OCI-LY1 (cell line): Measurements from ENCODE around the gene NAT8.
"Not testable (repeated sequence)": the region's sequence is repeated elsewhere in the genome, so short reads cannot be mapped to it uniquely, and the experiment has no call there.

Source experiments
- H2AFZ ChIP-seq: fragments of 200-600 bp; sonication (generic), shearing (Covaris generic); 2 replicates; pipeline ENCODE4 v1.6.0; 2014; ENCODE audit warnings: antibody characterized with exemption, mild to moderate bottlenecking, low read length
- H3F3A ChIP-seq: fragments of 200-600 bp; sonication (generic), shearing (Covaris generic); 2 replicates; pipeline ENCODE4 v1.6.0; 2014; ENCODE audit warnings: mild to moderate bottlenecking, antibody characterized with exemption, low read length, moderate library complexity; ENCODE audit not compliant: insufficient read depth
- H3K27ac ChIP-seq: fragments of 200-600 bp; sonication (generic); 2 replicates; pipeline ENCODE4 v1.5.1; 2014; ENCODE audit warnings: low read length, mixed run types, mild to moderate bottlenecking, low read depth; ENCODE audit not compliant: poor library complexity, severe bottlenecking
- H3K27me3 ChIP-seq: fragments of 200-600 bp; sonication (generic); 2 replicates; pipeline ENCODE4 v1.6.0; 2014; ENCODE audit warnings: antibody characterized with exemption, mild to moderate bottlenecking, low read length, moderate library complexity; ENCODE audit not compliant: insufficient read depth
- H3K36me3 ChIP-seq: fragments of 200-600 bp; sonication (generic); 2 replicates; pipeline ENCODE4 v1.6.1; 2014; ENCODE audit warnings: mild to moderate bottlenecking, antibody characterized with exemption, low read length, moderate library complexity, mixed read lengths; ENCODE audit not compliant: insufficient read depth
- H3K4me1 ChIP-seq: fragments of 200-600 bp; sonication (generic); 2 replicates; pipeline ENCODE4 v1.5.1; 2014; ENCODE audit warnings: mild to moderate bottlenecking, low read length, moderate library complexity; ENCODE audit not compliant: insufficient read depth, severe bottlenecking
- H3K4me2 ChIP-seq: fragments of 200-600 bp; sonication (generic), shearing (Covaris generic); 2 replicates; pipeline ENCODE4 v1.6.1; 2014; ENCODE audit warnings: low read length
- H3K4me3 ChIP-seq: fragments of 200-600 bp; sonication (generic); 2 replicates; pipeline ENCODE4 v1.5.1; 2014; ENCODE audit warnings: low read length, low read depth, mild to moderate bottlenecking, mixed read lengths; ENCODE audit not compliant: poor library complexity, severe bottlenecking
- H3K79me2 ChIP-seq: fragments of 200-600 bp; shearing (Covaris generic); 2 replicates; pipeline ENCODE4 v1.6.1; 2016; ENCODE audit warnings: mixed run types, low read length, mixed read lengths; ENCODE audit not compliant: insufficient read depth
- H3K9ac ChIP-seq: fragments of 200-600 bp; sonication (generic), shearing (Covaris generic); 2 replicates; pipeline ENCODE4 v1.6.1; 2014; ENCODE audit warnings: mild to moderate bottlenecking, low read length, mixed read lengths
- H3K9me2 ChIP-seq: fragments of 200-600 bp; sonication (generic), shearing (Covaris generic); 2 replicates; pipeline ENCODE4 v1.6.1; 2014; ENCODE audit warnings: low read depth, mild to moderate bottlenecking, low read length, mixed read lengths
- H3K9me3 ChIP-seq: fragments of 200-600 bp; shearing (Covaris generic); 2 replicates; pipeline ENCODE4 v1.6.1; 2014; ENCODE audit warnings: low read length, mixed read lengths
- H4K20me1 ChIP-seq: fragments of 200-600 bp; sonication (generic), shearing (Covaris generic); 2 replicates; pipeline ENCODE4 v1.6.0; 2016; ENCODE audit warnings: mild to moderate bottlenecking, low read length; ENCODE audit not compliant: insufficient read depth
- CTCF ChIP-seq: fragments of 200-600 bp; sonication (generic), shearing (Covaris generic); IDR thresholded peaks from 2 replicates; pipeline ENCODE4 v1.5.1; 2017; ENCODE audit warnings: mild to moderate bottlenecking, antibody characterized with exemption, low read length, moderate library complexity, mixed read lengths
- EZH2 ChIP-seq: fragments of 200-600 bp; sonication (generic), shearing (Covaris generic); IDR thresholded peaks from 2 replicates; pipeline ENCODE4 v1.8.0; 2017; ENCODE audit warnings: borderline replicate concordance, mixed run types, mild to moderate bottlenecking, antibody characterized with exemption, low read length, moderate library complexity, mixed read lengths

The NAT8 gene

GRCh38 chr2:73611867-73612266 lies 30.4 kb downstream of the NAT8 start:
- H2AFZ ChIP-seq, result no peak overlapping the region
- H3K36me3 ChIP-seq, result no peaks in the 10 kb centered on the region
- no peaks in the 10 kb centered on the region for H3K4me1 ChIP-seq
- no peaks in the 10 kb centered on the region for H3F3A ChIP-seq
- no peaks in the 10 kb centered on the region for H3K27me3 ChIP-seq
- H3K79me2 ChIP-seq, result no peaks in the 10 kb centered on the region
- H3K27ac ChIP-seq, result no peak overlapping the region
- no peak overlapping the region for H3K4me2 ChIP-seq
- no peaks in the 10 kb centered on the region for H3K9me3 ChIP-seq
- no peak for TF ChIP-seq CTCF
- TF ChIP-seq EZH2, result no peak
- H3K9me2 ChIP-seq, result no peaks in the 10 kb centered on the region
- no peak overlapping the region for H3K4me3 ChIP-seq
- no peaks in the 10 kb centered on the region for H4K20me1 ChIP-seq
- H3K9ac ChIP-seq, result no peak overlapping the region

DNA sequence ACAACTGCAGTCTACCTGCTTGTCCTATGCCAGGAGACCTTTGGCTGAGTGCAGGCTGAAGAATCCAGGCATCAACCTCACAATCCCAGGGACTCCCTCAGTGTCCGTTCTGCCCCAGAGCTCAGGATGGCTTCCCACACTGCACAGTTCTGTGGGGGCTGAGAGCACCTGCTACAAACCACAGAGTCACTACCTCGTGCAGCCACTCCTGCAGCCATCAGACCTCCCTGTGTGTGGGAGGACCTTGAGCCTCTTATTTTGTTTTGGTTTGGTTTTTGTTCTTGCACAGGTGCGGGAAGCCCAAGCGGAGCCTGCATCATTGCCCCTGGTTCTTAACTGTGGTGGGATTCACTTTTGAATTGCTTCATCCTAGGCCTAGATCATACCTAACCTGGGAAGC lies 31.0 kb downstream of the NAT8 start:
- no peak overlapping the region for H3K9ac ChIP-seq
- no peaks in the 10 kb centered on the region for H3K36me3 ChIP-seq
- no peaks in the 10 kb centered on the region for H3K27me3 ChIP-seq
- no peaks in the 10 kb centered on the region for H3F3A ChIP-seq
- H4K20me1 ChIP-seq, result no peaks in the 10 kb centered on the region
- no peaks in the 10 kb centered on the region for H3K4me1 ChIP-seq
- TF ChIP-seq CTCF, result no peak
- TF ChIP-seq EZH2, result no peak
- H3K9me3 ChIP-seq, result no peaks in the 10 kb centered on the region
- no peaks in the 10 kb centered on the region for H3K79me2 ChIP-seq
- no peak overlapping the region for H2AFZ ChIP-seq
- H3K9me2 ChIP-seq, result no peaks in the 10 kb centered on the region
- H3K4me2 ChIP-seq, result no peak overlapping the region
- H3K27ac ChIP-seq, result no peak overlapping the region
- H3K4me3 ChIP-seq, result no peak overlapping the region

DNA sequence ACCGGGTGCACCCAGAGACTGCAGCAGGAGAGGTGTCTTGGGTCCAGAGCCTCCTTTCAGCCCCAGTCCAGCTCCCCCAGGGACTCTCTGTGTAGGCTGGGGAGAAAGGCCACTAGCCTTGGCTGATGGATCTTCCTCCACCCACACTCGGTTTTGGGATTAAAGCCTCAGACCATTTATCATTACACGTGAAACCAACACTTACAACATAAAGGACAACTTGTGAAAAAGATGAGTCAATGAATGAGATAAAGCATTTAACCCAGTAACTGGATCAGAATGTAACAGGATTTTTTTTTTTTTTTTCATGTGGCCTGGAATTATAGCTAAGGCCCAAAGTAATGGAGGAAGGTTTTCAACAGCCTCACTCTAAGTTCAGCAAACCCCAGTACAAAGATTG lies 32.1 kb downstream of the NAT8 start:
- Histone ChIP-seq H4K20me1 (no peaks in the 10 kb centered on the region), H3K27me3 (no peaks in the 10 kb centered on the region), H3K27ac (no peak overlapping the region), H3K4me2 (no peak overlapping the region), H3K4me1 (no peaks in the 10 kb centered on the region), H2AFZ (no peak overlapping the region), H3K79me2 (no peaks in the 10 kb centered on the region), H3K4me3 (no peak overlapping the region), H3K9ac (no peak overlapping the region), H3K36me3 (no peaks in the 10 kb centered on the region), H3K9me3 (no peaks in the 10 kb centered on the region), H3K9me2 (no peaks in the 10 kb centered on the region), H3F3A (no peaks in the 10 kb centered on the region)
- TF ChIP-seq CTCF (no peak), EZH2 (no peak)

- not testable (repeated sequence) for H3F3A ChIP-seq, H3K9me2 ChIP-seq, H2AFZ ChIP-seq, H3K4me1 ChIP-seq, H3K27me3 ChIP-seq, H3K9ac ChIP-seq, H3K4me2 ChIP-seq, H3K36me3 ChIP-seq, H4K20me1 ChIP-seq, H3K27ac ChIP-seq, H3K79me2 ChIP-seq, H3K4me3 ChIP-seq, H3K9me3 ChIP-seq
Observed at GRCh38 chr2:73604589-73604988, 37.6 kb downstream of the NAT8 start.

GRCh38 chr2:73603099-73603588 lies 39.1 kb downstream of the NAT8 start:
- H3K4me3 ChIP-seq, H3K27me3 ChIP-seq, H3K9me2 ChIP-seq, H3K27ac ChIP-seq, H3F3A ChIP-seq, H2AFZ ChIP-seq, H4K20me1 ChIP-seq, H3K4me1 ChIP-seq, H3K9me3 ChIP-seq, H3K36me3 ChIP-seq, H3K9ac ChIP-seq, H3K79me2 ChIP-seq, H3K4me2 ChIP-seq: not testable (repeated sequence)
